ENCODE data around the gene ELL3. TPM values are rescaled to one million over a fixed set of nuclear protein-coding genes. Genes with fewer than 3 reads are reported as not detected.
A peak's percentile ranks its signal among the peaks of the same experiment; 100 is the strongest.
"Not testable (repeated sequence)": the region's sequence is repeated elsewhere in the genome, so short reads cannot be mapped to it uniquely, and the experiment has no call there.

The ELL3 gene
- total and polyA plus RNA-seq, 2 of the 8 experiments (the other 6 are each of a cell fraction or from before 2014, with no cell fraction given), result 9.2 to 13.7 TPM

DNA sequence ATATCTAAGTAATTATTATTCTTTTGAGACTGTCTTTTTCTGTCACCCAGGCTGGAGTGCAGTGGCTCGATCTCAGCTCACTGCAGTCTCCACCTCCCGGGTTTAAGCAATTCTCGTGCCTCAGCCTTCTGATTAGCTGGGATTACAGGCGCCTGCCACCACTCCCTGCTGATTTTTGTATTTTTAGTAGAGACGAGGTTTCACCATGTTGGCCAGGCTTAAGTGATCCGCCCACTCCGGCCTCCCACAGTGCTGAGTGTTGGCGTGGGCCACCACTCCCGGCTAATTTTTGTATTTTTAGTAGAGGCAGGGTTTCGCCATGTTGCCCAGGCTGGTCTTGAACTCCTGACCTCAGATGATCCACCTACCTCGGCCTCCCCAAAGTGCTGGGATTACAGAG, 48.5 kb upstream of the ELL3 start:
- POLR2A ChIA-PET (ENCODE audit: partially characterized antibody), result interaction anchor here (1.3 to 3.2 kb wide), 5 partner anchors 24 to 49 kb away, joined by 3 to 22 read pairs (median 10); partner anchors contain the start of genes ELL3, HYPK and SERINC4
- H2AFZ ChIP-seq (ENCODE audit: low read length), result not testable (repeated sequence)

More for the DNA sequence above, 48.5 kb upstream of the ELL3 start:
- H3K9me3 ChIP-seq (ENCODE audit: insufficient read depth in 2 of 2, low read depth in 1 of 2, low read length in 1 of 2); H3K14ac ChIP-seq (ENCODE audit: insufficient read length); H4K5ac ChIP-seq (ENCODE audit: insufficient read length, low read depth, low read length); H4K8ac ChIP-seq (ENCODE audit: extremely low read depth, insufficient read depth, low read length); H2BK12ac ChIP-seq (ENCODE audit: low read depth, low read length); H3K4me1 ChIP-seq (replicated peaks in 1 of 4; ENCODE audit: control insufficient read depth in 3 of 4, insufficient read depth in 4 of 4, low read length in 3 of 4); H3K9ac ChIP-seq (replicated peaks in 1 of 4; ENCODE audit: extremely low read depth in 1 of 4, low read depth in 3 of 4, low read length in 3 of 4); H3K23me2 ChIP-seq (ENCODE audit: low read depth, low read length); H3K36me3 ChIP-seq (ENCODE audit: control insufficient read depth in 2 of 4, insufficient read depth in 4 of 4, low read length in 3 of 4); H3K4me3 ChIP-seq (ENCODE audit: extremely low read depth in 1 of 4, insufficient read depth in 2 of 4, low read depth in 3 of 4, low read length in 4 of 4); H3K4ac ChIP-seq (replicated peaks; ENCODE audit: insufficient read length, low read depth, low read length); H2BK15ac ChIP-seq (ENCODE audit: low read length); CTCF ChIA-PET (ENCODE audit: partially characterized antibody); H3K4me2 ChIP-seq (ENCODE audit: insufficient read depth in 1 of 2, low read depth in 2 of 2, low read length in 2 of 2); H2BK20ac ChIP-seq (ENCODE audit: low read length); H2BK5ac ChIP-seq (ENCODE audit: low read depth, low read length); DNase-seq (ENCODE audit: low read depth in 1 of 2, low spot score in 2 of 2); H4K20me1 ChIP-seq (replicated peaks in 1 of 2; ENCODE audit: control insufficient read depth in 1 of 2, insufficient read depth in 2 of 2, low read length in 2 of 2); H3K23ac ChIP-seq (ENCODE audit: insufficient read length); H3K18ac ChIP-seq (ENCODE audit: extremely low read depth, low read length); H3K79me1 ChIP-seq (ENCODE audit: low read depth, low read length); FAIRE-seq; H4K91ac ChIP-seq (replicated peaks; ENCODE audit: insufficient read length, low read length); H3K27ac ChIP-seq (ENCODE audit: low read depth, low read length); H3K56ac ChIP-seq (replicated peaks; ENCODE audit: insufficient read length, low read depth, low read length); H2AK5ac ChIP-seq (ENCODE audit: low read depth, low read length); H2BK120ac ChIP-seq (replicated peaks; ENCODE audit: low read depth, low read length): not testable (repeated sequence)
- peak; percentile 6 for TF ChIP-seq RNF2 (IDR thresholded peaks at IDR 0.05; ENCODE audit: borderline replicate concordance, low read depth, low read length, missing control alignments, poor library complexity, severe bottlenecking)
- 93% methylated on average over 11 of the region's 11 CpGs; no CpG with 5 or more reads in 1 of the 2 experiments for WGBS, 2 experiments (ENCODE audit: extremely low coverage in 1 of 2, insufficient coverage in 1 of 2, insufficient read length in 1 of 2, insufficient replicate concordance in 2 of 2, low coverage in 1 of 2, low lambda C conversion rate in 2 of 2, missing lambda C conversion rate in 1 of 2)
- peaks cover 3 to 28% of the 10 kb centered on the region in 2 experiments for H3K79me2 ChIP-seq (ENCODE audit: control insufficient read depth in 1 of 2, insufficient read depth in 2 of 2, low read length in 2 of 2)
- peaks cover 0 to 16% (median 4%) of the 10 kb centered on the region in 4 experiments; a peak in 4 of 7 replicates for H3K27me3 ChIP-seq (replicated peaks in 1 of 4; ENCODE audit: control insufficient read depth in 3 of 4, extremely low read depth in 1 of 4, insufficient read depth in 3 of 4, low read length in 3 of 4)
